Suprapubic skin (tissue), 4 donors: ENCODE data around the gene GOLPH3. TPM values are rescaled to one million over a fixed set of nuclear protein-coding genes. Genes with fewer than 3 reads are reported as not detected.
"Not testable (repeated sequence)": the region's sequence is repeated elsewhere in the genome, so short reads cannot be mapped to it uniquely, and the experiment has no call there.

Experiments
- DNase-seq, 2 donors: peaks; one replicate each; pipeline ENCODE4 v3.0.0-alpha.2; 2019; ENCODE audit warnings: low spot score in 2 of 2
- H3K27ac ChIP-seq: fragments of 200-600 bp; sonication (generic); one replicate; pipeline ENCODE4 v1.5.1; 2019
- H3K27me3 ChIP-seq: fragments of 200-600 bp; sonication (generic); one replicate; pipeline ENCODE4 v1.5.1; 2019
- H3K36me3 ChIP-seq: fragments of 200-600 bp; sonication (generic); one replicate; pipeline ENCODE4 v1.5.1; 2019
- H3K4me1 ChIP-seq: fragments of 200-600 bp; sonication (generic); one replicate; pipeline ENCODE4 v1.5.1; 2019
- H3K4me3 ChIP-seq: fragments of 200-600 bp; sonication (generic); one replicate; pipeline ENCODE4 v1.5.1; 2019; ENCODE audit warnings: mild to moderate bottlenecking
- H3K9me3 ChIP-seq: fragments of 200-600 bp; sonication (generic); one replicate; pipeline ENCODE4 v1.5.1; 2019
- CTCF ChIP-seq, 2 donors: fragments of 200-600 bp in 1 of 2; fragments of 450-650 bp in 1 of 2; sonication (generic) in 1 of 2; IDR thresholded peaks; one replicate each; pipeline ENCODE4 v1.5.1; 2016 to 2019; ENCODE audit warnings: antibody characterized with exemption in 2 of 2, mild to moderate bottlenecking in 1 of 2, moderate library complexity in 1 of 2
- EP300 ChIP-seq: sonication (generic); formaldehyde crosslinking; IDR thresholded peaks from one replicate; pipeline ENCODE4 v1.6.1; 2017; ENCODE audit warnings: antibody characterized with exemption
- POLR2A ChIP-seq, 2 donors: fragments of 450-650 bp; IDR thresholded peaks; one replicate each; pipeline ENCODE4 v1.6.1; 2017; ENCODE audit warnings: antibody characterized with exemption in 2 of 2, mild to moderate bottlenecking in 2 of 2, moderate library complexity in 2 of 2
- POLR2AphosphoS5 ChIP-seq, 3 donors: sonication (generic); formaldehyde crosslinking; IDR thresholded peaks; one replicate each; pipeline ENCODE4 v1.6.1; 2017; ENCODE audit warnings: antibody characterized with exemption in 3 of 3
- WGBS: methylation state at CpG from one replicate; pipeline ENCODE4 v1.1.5; 2018; 5-methylcytosine and 5-hydroxymethylcytosine counted together
- total RNA-seq, 4 donors: library from RNA; depleted of rRNA; stranded (reverse); fragments of >200 nt; gene quantifications; one replicate each; pipeline ENCODE4 v1.1.0, GENCODE V29; 2016

Gene GOLPH3
- total RNA-seq = 10 to 100 TPM; 44.8 to 70.3 (median 58.9) TPM

- peak within 1 kb of the TSS; percentile 100 for H3K27ac ChIP-seq
- peaks cover 34% of the 10 kb centered on the region for H3K4me1 ChIP-seq
- peak in 2 of 3 donors; percentile 44 to 95 for TF ChIP-seq POLR2AphosphoS5 (IDR thresholded peaks at IDR 0.05)
- TF ChIP-seq CTCF (IDR thresholded peaks at IDR 0.05) = peak in 1 of 2 donors; percentile 10
- TF ChIP-seq POLR2A (IDR thresholded peaks at IDR 0.05) = peak; percentile 59 to 95
- TF ChIP-seq EP300 = no peak
- H3K27me3 ChIP-seq = no peaks in the 10 kb centered on the region
- under 1% methylated on average over 36 of the region's 85 CpGs for WGBS
- DNase-seq = peak; percentile 97
- H3K9me3 ChIP-seq = no peaks in the 10 kb centered on the region
- peak within 1 kb of the TSS; percentile 99 for H3K4me3 ChIP-seq
- no peaks in the 10 kb centered on the region for H3K36me3 ChIP-seq
These were observed at the start of gene GOLPH3 for GRCh38 chr5:32174011-32174870. GOLPH3 (minus strand) TSS chr5:32174319; CDS start chr5:32174034, 285 bp downstream.

- no peaks in the 10 kb centered on the region for H3K4me1 ChIP-seq
- H3K27ac ChIP-seq = no peak overlapping the region
- WGBS = 99% methylated on average over 5 of the region's 5 CpGs
- DNase-seq = no peak
- no peak overlapping the region for H3K4me3 ChIP-seq
- no peaks in the 10 kb centered on the region for H3K36me3 ChIP-seq
- TF ChIP-seq CTCF (IDR thresholded peaks at IDR 0.05) = no peak
- TF ChIP-seq EP300 = no peak
- TF ChIP-seq POLR2A (IDR thresholded peaks at IDR 0.05) = no peak
- no peak for TF ChIP-seq POLR2AphosphoS5 (IDR thresholded peaks at IDR 0.05)
- H3K9me3 ChIP-seq = no peaks in the 10 kb centered on the region
- no peaks in the 10 kb centered on the region for H3K27me3 ChIP-seq
These were observed 48.8 kb upstream of the GOLPH3 start for GRCh38 chr5:32222723-32223470.

GRCh38 chr5:32217886-32218396 lies 43.8 kb upstream of the GOLPH3 start:
- no peaks in the 10 kb centered on the region for H3K27me3 ChIP-seq
- no peak for DNase-seq
- H3K9me3 ChIP-seq = no peaks in the 10 kb centered on the region
- H3K4me1 ChIP-seq = no peaks in the 10 kb centered on the region
- WGBS = 64% methylated on average over 12 of the region's 12 CpGs
- H3K36me3 ChIP-seq = no peaks in the 10 kb centered on the region
- peak overlapping the region; percentile 50 for H3K27ac ChIP-seq
- H3K4me3 ChIP-seq = no peak overlapping the region
- TF ChIP-seq EP300 (peak; percentile 89), POLR2A (IDR thresholded peaks at IDR 0.05) (no peak), POLR2AphosphoS5 (IDR thresholded peaks at IDR 0.05) (no peak)

GRCh38 chr5:32214344-32214743 lies 40.2 kb upstream of the GOLPH3 start:
- DNase-seq, H3K27me3 ChIP-seq, H3K36me3 ChIP-seq, H3K27ac ChIP-seq, H3K9me3 ChIP-seq, H3K4me1 ChIP-seq, H3K4me3 ChIP-seq: not testable (repeated sequence)
- 83% methylated on average over 1 of the region's 1 CpG for WGBS

- Histone ChIP-seq H3K4me3 (no peak overlapping the region), H3K9me3 (no peaks in the 10 kb centered on the region), H3K4me1 (no peaks in the 10 kb centered on the region), H3K27me3 (no peaks in the 10 kb centered on the region), H3K36me3 (no peaks in the 10 kb centered on the region), H3K27ac (no peak overlapping the region)
- WGBS = 79% methylated on average over 3 of the region's 3 CpGs
- no peak for DNase-seq
- TF ChIP-seq POLR2AphosphoS5 (IDR thresholded peaks at IDR 0.05) = no peak
- TF ChIP-seq EP300 = no peak
- TF ChIP-seq POLR2A (IDR thresholded peaks at IDR 0.05) = no peak
- TF ChIP-seq CTCF (IDR thresholded peaks at IDR 0.05) = no peak
These were observed 36.0 kb upstream of the GOLPH3 start for GRCh38 chr5:32210151-32210550.

- H3K27ac ChIP-seq, DNase-seq, H3K36me3 ChIP-seq, H3K9me3 ChIP-seq, H3K4me3 ChIP-seq, H3K27me3 ChIP-seq, H3K4me1 ChIP-seq: not testable (repeated sequence)
- WGBS = no CpG with 5 or more reads among the region's 31 CpGs
These were observed 34.7 kb upstream of the GOLPH3 start for GRCh38 chr5:32208837-32209236.
